ENCODE data around the gene MEGF10.

The MEGF10 gene

GRCh38 chr5:127351418-127351817 lies 60.8 kb downstream of the MEGF10 start:
- POLR2A ChIA-PET: no interaction called here
- CTCF ChIA-PET: no interaction called here

GRCh38 chr5:127352068-127352467 lies 61.5 kb downstream of the MEGF10 start:
- POLR2A ChIA-PET: no interaction called here
- CTCF ChIA-PET: interaction anchor here (2.6 kb wide), 1 partner anchor 14 kb away, joined by 6 read pairs; no protein-coding TSS in a partner anchor
- DNase-seq (ENCODE audit: extremely low spot score): no peak
- TF ChIP-seq CTCF (IDR thresholded peaks at IDR 0.05; ENCODE audit: control extremely low read depth, extremely low read depth, low read depth, missing control alignments): no peak

More at GRCh38 chr5:127351418-127351817, 60.8 kb downstream of the MEGF10 start:
- TF ChIP-seq CTCF (IDR thresholded peaks at IDR 0.05; ENCODE audit: control extremely low read depth, extremely low read depth, low read depth, missing control alignments): no peak
- DNase-seq (ENCODE audit: extremely low spot score): no peak

- no peak for TF ChIP-seq CTCF (IDR thresholded peaks at IDR 0.05; ENCODE audit: control extremely low read depth, extremely low read depth, low read depth, missing control alignments)
- CTCF ChIA-PET: interaction anchor here (1.1 to 2.6 kb wide), 2 partner anchors 10 to 13 kb away, joined by 3 to 6 read pairs; no protein-coding TSS in a partner anchor
- DNase-seq (ENCODE audit: extremely low spot score): no peak
- POLR2A ChIA-PET: no interaction called here
Observed at GRCh38 chr5:127353327-127353726, 62.7 kb downstream of the MEGF10 start.

- ChIA-PET CTCF (interaction anchor here (1.1 to 2.6 kb wide), 2 partner anchors 10 to 12 kb away, joined by 3 to 6 read pairs; no protein-coding TSS in a partner anchor), POLR2A (no interaction called here)
- no peak for TF ChIP-seq CTCF (IDR thresholded peaks at IDR 0.05; ENCODE audit: control extremely low read depth, extremely low read depth, low read depth, missing control alignments)
- DNase-seq (ENCODE audit: extremely low spot score): no peak
Observed at GRCh38 chr5:127353796-127354195, 63.2 kb downstream of the MEGF10 start.

GRCh38 chr5:127355337-127355736 lies 64.7 kb downstream of the MEGF10 start:
- POLR2A ChIA-PET: no interaction called here
- CTCF ChIA-PET: no interaction called here
- no peak for TF ChIP-seq CTCF (IDR thresholded peaks at IDR 0.05; ENCODE audit: control extremely low read depth, extremely low read depth, low read depth, missing control alignments)
- DNase-seq (ENCODE audit: extremely low spot score): no peak

GRCh38 chr5:127358284-127358683 lies 67.7 kb downstream of the MEGF10 start:
- ChIA-PET POLR2A (no interaction called here), CTCF (no interaction called here)
- DNase-seq (ENCODE audit: extremely low spot score): no peak
- TF ChIP-seq CTCF (IDR thresholded peaks at IDR 0.05; ENCODE audit: control extremely low read depth, extremely low read depth, low read depth, missing control alignments): no peak

GRCh38 chr5:127358740-127359139 lies 68.1 kb downstream of the MEGF10 start:
- TF ChIP-seq CTCF (IDR thresholded peaks at IDR 0.05; ENCODE audit: control extremely low read depth, extremely low read depth, low read depth, missing control alignments): no peak
- DNase-seq (ENCODE audit: extremely low spot score): no peak
- ChIA-PET POLR2A (no interaction called here), CTCF (interaction anchor here (0.8 to 1.3 kb wide), 4 partner anchors 9 to 135 kb away, joined by 3 to 4 read pairs (median 4); no protein-coding TSS in a partner anchor)

Measured in GM10248 (cell line).